ENCODE data around the gene LYRM4. TPM values are rescaled to one million over a fixed set of nuclear protein-coding genes. Genes with fewer than 3 reads are reported as not detected.

The LYRM4 gene
- polyA plus RNA-seq, 1 donor = 26.7 TPM

DNA sequence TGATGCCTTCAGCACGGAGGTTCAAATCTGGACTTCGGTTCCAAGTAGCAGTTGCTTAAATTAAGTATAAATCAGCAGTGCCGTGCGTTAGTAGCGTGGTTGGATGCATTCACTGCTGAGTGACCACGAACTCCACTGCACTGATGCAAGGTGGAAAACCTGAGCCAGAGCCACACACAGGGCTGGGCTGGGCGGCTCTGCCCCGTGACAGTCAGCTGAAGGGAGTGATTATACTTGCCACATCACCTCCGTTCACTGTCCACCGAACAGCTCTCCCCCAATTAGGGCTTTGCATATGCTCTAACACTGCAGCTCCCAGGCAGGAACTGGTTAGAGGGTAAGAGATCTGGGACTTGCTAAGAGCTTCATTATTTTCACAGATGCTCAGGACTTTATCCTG, 153.4 kb downstream of the LYRM4 start:
- DNase-seq = peak; percentile 42 to 67
- Histone ChIP-seq H3K4me1 (ENCODE audit: control insufficient read depth, insufficient read depth, low read length) (peaks cover 11% of the 10 kb centered on the region), H3K27ac (ENCODE audit: low read length) (peak overlapping the region; percentile 26), H3K27me3 (ENCODE audit: control insufficient read depth, insufficient read depth, low read length) (no peaks in the 10 kb centered on the region), H3K9me3 (ENCODE audit: control insufficient read depth, low read depth, low read length) (no peaks in the 10 kb centered on the region), H3K36me3 (ENCODE audit: control insufficient read depth, insufficient read depth, low read length) (peaks cover 4% of the 10 kb centered on the region), H3K4me3 (ENCODE audit: low read length) (no peak overlapping the region)
- no CpG with 5 or more reads among the region's 10 CpGs for WGBS (ENCODE audit: insufficient coverage, low lambda C conversion rate)

DNA sequence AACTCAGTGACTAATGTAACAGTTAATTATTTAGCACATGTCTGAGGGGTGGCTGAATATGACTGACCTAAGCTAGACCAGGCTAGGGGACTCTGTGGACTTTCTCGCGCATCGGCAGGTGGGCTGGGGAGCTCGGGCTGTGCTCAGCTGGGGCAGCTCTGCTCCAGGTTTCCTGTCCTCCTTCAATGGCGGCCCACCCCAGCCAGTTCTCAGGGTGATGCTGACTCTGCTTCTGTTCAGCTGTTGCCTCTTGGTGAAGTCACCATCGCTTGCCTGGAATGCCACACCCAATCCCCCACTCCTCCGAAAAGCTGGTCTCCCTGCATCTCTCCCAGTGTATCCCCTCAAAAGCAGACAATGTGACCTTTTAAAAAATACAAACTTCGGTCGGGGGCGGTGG, 155.6 kb downstream of the LYRM4 start:
- no CpG with 5 or more reads among the region's 10 CpGs for WGBS (ENCODE audit: insufficient coverage, low lambda C conversion rate)
- DNase-seq = no peak
- no peak overlapping the region for H3K4me3 ChIP-seq (ENCODE audit: low read length)
- H3K36me3 ChIP-seq (ENCODE audit: control insufficient read depth, insufficient read depth, low read length) = no peaks in the 10 kb centered on the region
- H3K4me1 ChIP-seq (ENCODE audit: control insufficient read depth, insufficient read depth, low read length) = peaks cover 11% of the 10 kb centered on the region
- H3K27ac ChIP-seq (ENCODE audit: low read length) = no peak overlapping the region
- H3K9me3 ChIP-seq (ENCODE audit: control insufficient read depth, low read depth, low read length) = no peaks in the 10 kb centered on the region
- H3K27me3 ChIP-seq (ENCODE audit: control insufficient read depth, insufficient read depth, low read length) = no peaks in the 10 kb centered on the region

DNA sequence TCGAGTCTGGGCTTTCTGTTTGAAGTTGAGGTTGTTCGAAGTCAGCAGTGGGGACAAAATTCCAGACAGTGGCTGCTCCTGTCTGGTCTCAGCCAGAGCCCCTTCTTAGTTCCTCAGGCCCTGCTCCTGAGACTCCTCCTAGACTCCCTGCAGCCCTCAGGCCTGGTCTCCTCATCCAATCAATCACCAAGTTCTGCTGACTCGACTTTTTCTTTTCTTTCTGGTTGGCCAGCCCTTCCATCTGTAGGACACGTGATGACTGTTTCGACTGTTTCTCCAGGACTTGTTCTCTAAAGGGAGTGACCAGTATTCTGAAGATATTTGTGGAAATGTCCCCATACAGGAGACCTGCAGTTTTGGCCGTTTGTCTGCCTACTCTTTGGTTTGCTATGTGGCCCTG, 156.1 kb downstream of the LYRM4 start:
- Histone ChIP-seq H3K4me3 (ENCODE audit: low read length) (no peak overlapping the region), H3K27me3 (ENCODE audit: control insufficient read depth, insufficient read depth, low read length) (no peaks in the 10 kb centered on the region), H3K9me3 (ENCODE audit: control insufficient read depth, low read depth, low read length) (no peaks in the 10 kb centered on the region), H3K36me3 (ENCODE audit: control insufficient read depth, insufficient read depth, low read length) (no peaks in the 10 kb centered on the region), H3K4me1 (ENCODE audit: control insufficient read depth, insufficient read depth, low read length) (peaks cover 11% of the 10 kb centered on the region), H3K27ac (ENCODE audit: low read length) (no peak overlapping the region)
- 100% methylated on average over 1 of the region's 6 CpGs for WGBS (ENCODE audit: insufficient coverage, low lambda C conversion rate)
- no peak for DNase-seq

DNA sequence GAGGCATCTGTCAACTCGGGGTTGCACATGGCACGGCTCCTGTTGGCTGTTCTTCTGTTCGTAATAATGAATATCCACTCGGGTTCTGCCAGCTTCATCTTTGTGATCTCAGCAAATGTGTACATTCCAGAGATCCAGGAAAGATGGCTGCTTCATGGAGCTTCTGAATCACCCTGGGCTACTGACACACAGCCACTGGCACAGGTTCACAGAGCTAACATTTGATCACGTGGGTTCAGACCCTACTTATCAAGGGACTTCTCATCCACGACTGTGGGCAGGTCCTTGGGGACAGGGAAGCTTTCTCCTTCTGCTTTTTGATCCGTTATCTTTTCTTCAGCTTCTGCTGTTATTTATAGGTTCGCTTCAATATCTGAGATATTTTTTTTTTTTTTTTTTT, 157.5 kb downstream of the LYRM4 start:
- Histone ChIP-seq H3K27me3 (ENCODE audit: control insufficient read depth, insufficient read depth, low read length) (no peaks in the 10 kb centered on the region), H3K36me3 (ENCODE audit: control insufficient read depth, insufficient read depth, low read length) (no peaks in the 10 kb centered on the region), H3K27ac (ENCODE audit: low read length) (no peak overlapping the region), H3K4me1 (ENCODE audit: control insufficient read depth, insufficient read depth, low read length) (no peaks in the 10 kb centered on the region), H3K4me3 (ENCODE audit: low read length) (no peak overlapping the region), H3K9me3 (ENCODE audit: control insufficient read depth, low read depth, low read length) (no peaks in the 10 kb centered on the region)
- no CpG with 5 or more reads among the region's 8 CpGs for WGBS (ENCODE audit: insufficient coverage, low lambda C conversion rate)
- DNase-seq = no peak

DNA sequence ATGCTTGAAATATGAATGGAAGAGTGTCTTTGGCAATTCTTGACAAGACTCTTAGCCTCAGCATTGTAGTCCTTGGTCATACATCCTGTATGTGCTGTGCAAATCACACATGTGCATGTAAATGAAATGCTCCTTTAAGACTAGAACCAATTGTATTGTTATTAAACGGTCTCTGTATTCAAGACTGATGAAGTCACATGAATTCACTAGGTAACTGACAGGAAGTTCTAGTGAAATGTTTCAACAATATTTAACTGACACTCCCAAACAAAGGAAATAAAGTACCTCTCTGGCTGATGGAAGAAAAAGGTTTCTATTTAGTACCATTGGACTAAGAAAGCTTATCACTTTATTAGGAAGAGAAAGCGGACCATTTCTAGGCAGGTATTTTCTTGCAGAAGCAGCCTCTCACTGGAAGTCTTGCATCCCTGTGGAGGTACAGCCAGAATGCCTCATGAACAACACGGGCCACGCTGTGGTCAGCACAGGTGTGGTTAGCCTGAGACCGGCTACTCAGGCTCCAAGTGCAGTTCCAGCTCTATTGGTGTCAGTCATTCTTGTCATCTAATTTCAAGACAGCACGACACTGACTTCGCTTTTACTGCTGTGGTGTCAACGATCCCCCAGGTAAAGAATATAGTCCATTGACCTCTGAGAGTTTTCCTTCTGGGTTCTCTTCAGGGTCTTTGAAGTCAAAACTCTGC, 158.3 kb downstream of the LYRM4 start:
- WGBS (ENCODE audit: insufficient coverage, low lambda C conversion rate) = no CpG with 5 or more reads among the region's 8 CpGs
- no peaks in the 10 kb centered on the region for H3K36me3 ChIP-seq (ENCODE audit: control insufficient read depth, insufficient read depth, low read length)
- DNase-seq = no peak
- H3K4me3 ChIP-seq (ENCODE audit: low read length) = no peak overlapping the region
- H3K9me3 ChIP-seq (ENCODE audit: control insufficient read depth, low read depth, low read length) = no peaks in the 10 kb centered on the region
- H3K27me3 ChIP-seq (ENCODE audit: control insufficient read depth, insufficient read depth, low read length) = no peaks in the 10 kb centered on the region
- H3K27ac ChIP-seq (ENCODE audit: low read length) = no peak overlapping the region
- no peaks in the 10 kb centered on the region for H3K4me1 ChIP-seq (ENCODE audit: control insufficient read depth, insufficient read depth, low read length)

DNA sequence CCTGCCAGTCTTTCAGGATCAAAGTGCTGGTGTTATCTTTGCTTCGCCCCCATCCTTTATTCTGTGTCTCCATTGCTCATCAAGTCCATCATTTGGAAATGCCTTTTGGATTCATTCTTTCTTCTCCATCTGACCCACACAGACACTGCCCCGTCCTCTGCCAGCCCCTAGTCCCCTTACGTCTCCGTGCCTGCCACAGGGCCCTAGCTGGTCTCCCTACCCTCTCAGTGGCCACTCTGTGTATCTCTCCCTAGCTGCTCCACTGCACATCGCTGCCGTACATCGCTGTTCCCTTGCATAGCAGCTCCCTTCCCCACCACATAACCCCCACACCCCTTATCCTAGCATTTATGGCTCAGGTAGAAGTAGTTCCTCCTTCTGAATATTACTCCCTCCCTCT, 159.9 kb downstream of the LYRM4 start:
- no peaks in the 10 kb centered on the region for H3K27me3 ChIP-seq (ENCODE audit: control insufficient read depth, insufficient read depth, low read length)
- no peaks in the 10 kb centered on the region for H3K9me3 ChIP-seq (ENCODE audit: control insufficient read depth, low read depth, low read length)
- H3K4me3 ChIP-seq (ENCODE audit: low read length) = no peak overlapping the region
- no peaks in the 10 kb centered on the region for H3K36me3 ChIP-seq (ENCODE audit: control insufficient read depth, insufficient read depth, low read length)
- WGBS (ENCODE audit: insufficient coverage, low lambda C conversion rate) = no CpG with 5 or more reads among the region's 7 CpGs
- no peaks in the 10 kb centered on the region for H3K4me1 ChIP-seq (ENCODE audit: control insufficient read depth, insufficient read depth, low read length)
- no peak for DNase-seq
- H3K27ac ChIP-seq (ENCODE audit: low read length) = no peak overlapping the region

DNA sequence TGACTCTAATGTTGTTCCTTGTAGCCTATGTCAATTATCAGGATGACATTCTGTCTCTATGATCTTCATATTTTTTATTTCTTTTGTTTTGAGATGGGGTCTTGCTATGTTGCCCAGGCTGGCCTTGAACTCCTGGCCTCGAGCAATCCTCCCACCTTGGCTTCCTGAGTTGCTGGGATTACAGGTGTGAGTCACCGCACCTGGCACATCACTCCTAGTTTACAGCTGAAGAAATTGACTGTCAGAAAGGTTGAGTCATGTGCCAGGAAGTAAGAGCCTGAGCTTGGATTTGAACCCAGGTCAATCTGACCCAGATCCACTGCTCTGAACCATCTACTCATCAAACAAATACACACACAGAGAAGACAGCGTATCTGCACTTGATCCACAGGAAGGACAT, 161.2 kb downstream of the LYRM4 start:
- Histone ChIP-seq H3K27me3 (ENCODE audit: control insufficient read depth, insufficient read depth, low read length) (no peaks in the 10 kb centered on the region), H3K27ac (ENCODE audit: low read length) (no peak overlapping the region), H3K36me3 (ENCODE audit: control insufficient read depth, insufficient read depth, low read length) (no peaks in the 10 kb centered on the region), H3K4me3 (ENCODE audit: low read length) (no peak overlapping the region), H3K4me1 (ENCODE audit: control insufficient read depth, insufficient read depth, low read length) (no peaks in the 10 kb centered on the region), H3K9me3 (ENCODE audit: control insufficient read depth, low read depth, low read length) (no peaks in the 10 kb centered on the region)
- WGBS (ENCODE audit: insufficient coverage, low lambda C conversion rate) = no CpG with 5 or more reads among the region's 3 CpGs
- no peak for DNase-seq

DNA sequence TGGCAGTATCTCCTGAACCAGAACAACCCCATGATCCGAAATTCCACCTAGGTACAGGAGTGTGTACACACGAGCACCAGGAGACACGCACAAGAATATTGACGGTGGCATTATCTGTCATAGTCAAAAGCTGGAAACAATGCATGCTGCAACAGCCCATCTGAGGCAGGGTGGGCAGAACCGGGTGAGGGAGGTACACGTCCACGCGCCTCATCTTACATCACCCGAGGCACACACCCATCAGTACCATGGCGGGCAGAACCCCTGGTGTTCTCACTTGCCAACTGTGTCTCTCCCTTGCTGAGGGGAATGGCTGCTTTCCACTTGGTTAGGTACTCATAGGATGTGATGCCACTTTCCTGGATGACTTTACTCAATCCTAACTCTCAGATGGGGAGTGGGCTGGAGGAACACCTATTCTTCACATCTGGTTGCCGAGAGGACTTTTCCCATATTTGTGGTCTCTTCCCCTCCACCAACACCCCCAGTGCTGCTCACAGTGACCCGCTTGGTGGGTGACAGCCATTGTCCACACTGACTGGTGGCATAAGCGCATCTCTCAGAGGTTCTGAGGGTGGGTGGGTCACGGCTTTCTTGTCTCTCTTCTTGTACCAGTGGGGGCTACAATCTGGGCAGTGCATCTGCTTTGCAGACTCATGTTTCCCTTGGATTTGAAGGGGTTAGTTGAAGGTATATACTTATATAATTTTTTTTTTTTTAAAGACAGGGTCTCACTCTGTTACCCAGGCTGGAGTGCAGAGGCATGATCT, 162.1 kb downstream of the LYRM4 start:
- H3K36me3 ChIP-seq (ENCODE audit: control insufficient read depth, insufficient read depth, low read length) = no peaks in the 10 kb centered on the region
- no CpG with 5 or more reads among the region's 14 CpGs for WGBS (ENCODE audit: insufficient coverage, low lambda C conversion rate)
- H3K9me3 ChIP-seq (ENCODE audit: control insufficient read depth, low read depth, low read length) = no peaks in the 10 kb centered on the region
- H3K4me1 ChIP-seq (ENCODE audit: control insufficient read depth, insufficient read depth, low read length) = no peaks in the 10 kb centered on the region
- no peaks in the 10 kb centered on the region for H3K27me3 ChIP-seq (ENCODE audit: control insufficient read depth, insufficient read depth, low read length)
- no peak for DNase-seq
- no peak overlapping the region for H3K27ac ChIP-seq (ENCODE audit: low read length)
- no peak overlapping the region for H3K4me3 ChIP-seq (ENCODE audit: low read length)

DNA sequence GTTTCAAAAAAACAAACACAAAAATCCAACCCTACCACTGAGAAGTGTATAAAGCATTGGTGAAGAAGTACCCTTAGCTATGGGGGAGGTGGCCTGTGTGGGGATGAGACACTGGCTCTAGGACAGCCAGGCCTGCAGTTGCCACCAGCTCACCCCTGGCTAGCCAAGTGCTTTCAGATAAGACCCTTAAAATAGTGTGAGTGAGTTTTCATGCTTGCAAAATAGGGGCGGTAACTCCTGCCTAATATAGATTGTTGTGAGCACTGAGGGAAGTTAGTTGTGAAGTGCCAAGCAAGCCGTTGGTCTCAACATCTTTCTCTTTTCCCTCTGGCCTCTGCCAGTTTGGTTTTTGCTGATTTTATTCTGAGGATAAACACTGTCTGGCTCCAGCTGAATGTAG, 164.3 kb downstream of the LYRM4 start:
- H3K4me3 ChIP-seq (ENCODE audit: low read length) = no peak overlapping the region
- H3K27ac ChIP-seq (ENCODE audit: low read length) = no peak overlapping the region
- no peaks in the 10 kb centered on the region for H3K36me3 ChIP-seq (ENCODE audit: control insufficient read depth, insufficient read depth, low read length)
- H3K9me3 ChIP-seq (ENCODE audit: control insufficient read depth, low read depth, low read length) = no peaks in the 10 kb centered on the region
- DNase-seq = no peak
- WGBS (ENCODE audit: insufficient coverage, low lambda C conversion rate) = 40% methylated on average over 1 of the region's 2 CpGs
- H3K4me1 ChIP-seq (ENCODE audit: control insufficient read depth, insufficient read depth, low read length) = no peaks in the 10 kb centered on the region
- no peaks in the 10 kb centered on the region for H3K27me3 ChIP-seq (ENCODE audit: control insufficient read depth, insufficient read depth, low read length)

DNA sequence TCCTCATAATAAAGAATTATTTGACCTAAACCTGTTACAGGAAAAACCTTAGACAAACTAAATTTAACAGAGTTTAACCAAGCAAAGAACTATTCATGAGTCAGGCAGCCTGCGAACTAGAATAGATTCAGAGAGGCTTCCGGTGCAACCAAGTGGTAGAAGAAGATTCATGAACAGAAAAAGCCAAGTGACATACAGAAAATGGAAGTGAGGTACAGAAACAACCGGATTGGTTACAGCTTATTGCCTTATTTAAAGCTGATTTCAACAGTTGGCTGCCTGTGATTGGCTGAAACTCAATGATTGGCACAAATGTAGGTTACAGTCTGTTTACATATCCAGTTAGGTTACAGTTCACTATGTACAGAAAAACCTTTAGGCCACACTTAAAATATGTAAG, 165.5 kb downstream of the LYRM4 start:
- no peaks in the 10 kb centered on the region for H3K4me1 ChIP-seq (ENCODE audit: control insufficient read depth, insufficient read depth, low read length)
- H3K4me3 ChIP-seq (ENCODE audit: low read length) = no peak overlapping the region
- DNase-seq = no peak
- WGBS (ENCODE audit: insufficient coverage, low lambda C conversion rate) = no CpG with 5 or more reads among the region's 3 CpGs
- no peaks in the 10 kb centered on the region for H3K27me3 ChIP-seq (ENCODE audit: control insufficient read depth, insufficient read depth, low read length)
- no peak overlapping the region for H3K27ac ChIP-seq (ENCODE audit: low read length)
- H3K9me3 ChIP-seq (ENCODE audit: control insufficient read depth, low read depth, low read length) = no peaks in the 10 kb centered on the region
- H3K36me3 ChIP-seq (ENCODE audit: control insufficient read depth, insufficient read depth, low read length) = no peaks in the 10 kb centered on the region

DNA sequence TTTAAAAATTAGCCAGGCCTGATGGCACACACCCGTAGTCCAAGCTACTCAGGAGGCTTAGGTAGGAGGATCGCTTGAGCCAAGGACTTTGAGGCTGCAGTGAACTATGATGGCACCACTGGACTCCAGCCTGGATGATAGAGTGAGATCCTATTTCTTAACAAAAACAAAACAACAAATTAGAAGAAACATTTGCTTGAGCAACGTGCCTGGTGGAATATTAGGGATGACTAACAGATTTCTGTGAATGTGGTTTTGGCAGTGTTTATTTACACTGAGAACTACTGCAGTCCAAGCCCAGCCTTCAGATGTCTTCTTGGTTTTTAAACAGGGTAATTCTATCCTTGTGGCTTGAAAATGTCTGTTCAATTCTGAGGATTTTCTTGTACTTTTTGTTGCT, 166.4 kb downstream of the LYRM4 start:
- H3K9me3 ChIP-seq (ENCODE audit: control insufficient read depth, low read depth, low read length) = no peaks in the 10 kb centered on the region
- DNase-seq = no peak
- H3K4me1 ChIP-seq (ENCODE audit: control insufficient read depth, insufficient read depth, low read length) = peaks cover 4% of the 10 kb centered on the region
- no peaks in the 10 kb centered on the region for H3K36me3 ChIP-seq (ENCODE audit: control insufficient read depth, insufficient read depth, low read length)
- no CpG with 5 or more reads among the region's 3 CpGs for WGBS (ENCODE audit: insufficient coverage, low lambda C conversion rate)
- no peaks in the 10 kb centered on the region for H3K27me3 ChIP-seq (ENCODE audit: control insufficient read depth, insufficient read depth, low read length)
- no peak overlapping the region for H3K27ac ChIP-seq (ENCODE audit: low read length)
- H3K4me3 ChIP-seq (ENCODE audit: low read length) = no peak overlapping the region

All from large intestine (tissue), 3 donors.